ENCODE results near the gene SMPD3. TPM values are rescaled to one million over a fixed set of nuclear protein-coding genes. Genes with fewer than 3 reads are reported as not detected.

Gene SMPD3
- total and polyA plus RNA-seq, 8 donors: 0.83 to 5.5 (median 2.2) TPM

GRCh38 chr16:68414581-68414980 is 33.7 kb downstream of the SMPD3 start:
- peak overlapping the region; percentile 2 to 98 (median 62) for H3K27ac ChIP-seq
- no peak for ATAC-seq

GRCh38 chr16:68412061-68412460 is 36.2 kb downstream of the SMPD3 start:
- WGBS, 2 donors: 94 to 100% methylated on average over 6 of the region's 6 CpGs
- FAIRE-seq: no peak
- no peak for DNase-seq
- no peak overlapping the region for H3K4me3 ChIP-seq
- H3K36me3 ChIP-seq: no peaks in the 10 kb centered on the region
- no peaks in the 10 kb centered on the region for H3K27me3 ChIP-seq
- peaks cover 13 to 24% (median 24%) of the 10 kb centered on the region in 3 donors for H3K4me1 ChIP-seq
- no peak for TF ChIP-seq CTCF (IDR thresholded peaks at IDR 0.05)
- intact Hi-C loops (cut with DNase I): no loop called here
- no peaks in the 10 kb centered on the region for H3K9me3 ChIP-seq
- no peak overlapping the region for H3K27ac ChIP-seq
- no peak for ATAC-seq

More at GRCh38 chr16:68414581-68414980, 33.7 kb downstream of the SMPD3 start:
- no peaks in the 10 kb centered on the region for H3K36me3 ChIP-seq
- intact Hi-C loops (cut with DNase I): no loop called here
- no peak overlapping the region for H3K4me3 ChIP-seq
- no peak for TF ChIP-seq CTCF (IDR thresholded peaks at IDR 0.05)
- no peaks in the 10 kb centered on the region for H3K9me3 ChIP-seq
- WGBS, 2 donors: 44 to 50% methylated on average over 2 of the region's 2 CpGs
- H3K4me1 ChIP-seq: peaks cover 30 to 42% (median 39%) of the 10 kb centered on the region in 3 donors
- no peak for DNase-seq
- no peak for FAIRE-seq
- no peaks in the 10 kb centered on the region for H3K27me3 ChIP-seq

GRCh38 chr16:68411086-68411485 is 37.2 kb downstream of the SMPD3 start:
- peaks cover 7 to 17% (median 17%) of the 10 kb centered on the region in 3 donors for H3K4me1 ChIP-seq
- 92 to 95% methylated on average over 2 of the region's 2 CpGs for WGBS, 2 donors
- H3K9me3 ChIP-seq: no peaks in the 10 kb centered on the region
- ATAC-seq (no peak), FAIRE-seq (no peak), DNase-seq (peak in 1 of 6 donors; percentile 19)
- H3K4me3 ChIP-seq: no peak overlapping the region
- H3K27ac ChIP-seq: no peak overlapping the region
- no peak for TF ChIP-seq CTCF (IDR thresholded peaks at IDR 0.05)
- H3K36me3 ChIP-seq: no peaks in the 10 kb centered on the region
- intact Hi-C loops (cut with DNase I): no loop called here
- no peaks in the 10 kb centered on the region for H3K27me3 ChIP-seq

GRCh38 chr16:68408967-68409366 is 39.3 kb downstream of the SMPD3 start:
- no peak for TF ChIP-seq CTCF (IDR thresholded peaks at IDR 0.05)
- H3K27me3 ChIP-seq: no peaks in the 10 kb centered on the region

GRCh38 chr16:68408428-68408827 is 39.9 kb downstream of the SMPD3 start:
- Histone ChIP-seq H3K27me3 (no peaks in the 10 kb centered on the region), H3K9me3 (no peaks in the 10 kb centered on the region), H3K4me1 (no peaks in the 10 kb centered on the region), H3K27ac (no peak overlapping the region), H3K36me3 (no peaks in the 10 kb centered on the region), H3K4me3 (no peak overlapping the region)
- FAIRE-seq (no peak), DNase-seq (peak in 1 of 6 donors; percentile 6), ATAC-seq (peak in 3 of 4 donors; percentile 15 to 52 (median 32))
- 55 to 72% methylated on average over 1 of the region's 1 CpG for WGBS, 2 donors
- no peak for TF ChIP-seq CTCF (IDR thresholded peaks at IDR 0.05)
- intact Hi-C loops (cut with DNase I): no loop called here

More at GRCh38 chr16:68408967-68409366, 39.3 kb downstream of the SMPD3 start:
- H3K27ac ChIP-seq: no peak overlapping the region
- no peaks in the 10 kb centered on the region for H3K9me3 ChIP-seq
- H3K36me3 ChIP-seq: no peaks in the 10 kb centered on the region
- no peak for ATAC-seq
- H3K4me3 ChIP-seq: no peak overlapping the region
- peak in 1 of 6 donors; percentile 18 for DNase-seq
- no peaks in the 10 kb centered on the region for H3K4me1 ChIP-seq
- intact Hi-C loops (cut with DNase I): no loop called here
- WGBS, 2 donors: 77% methylated on average over 6 of the region's 6 CpGs
- FAIRE-seq: no peak
